AG10803 (cell line): ENCODE data around the gene SIK3.

Experiments
- DNase-seq: peaks from one replicate; pipeline ENCODE4 v3.0.0; 2010; ENCODE audit warnings: low read depth
- H3K4me3 ChIP-seq: 2 replicates; pipeline ENCODE4 v1.5.1; 2011; ENCODE audit warnings: mild to moderate bottlenecking, low read length, control low read depth
- TF ChIP-seq, protein P1 (sequence below): conservative IDR thresholded peaks from 2 replicates; pipeline ENCODE4 v1.5.1; 2011; ENCODE audit warnings: mild to moderate bottlenecking, low read length, control low read depth, inconsistent platforms

Gene SIK3

DNA sequence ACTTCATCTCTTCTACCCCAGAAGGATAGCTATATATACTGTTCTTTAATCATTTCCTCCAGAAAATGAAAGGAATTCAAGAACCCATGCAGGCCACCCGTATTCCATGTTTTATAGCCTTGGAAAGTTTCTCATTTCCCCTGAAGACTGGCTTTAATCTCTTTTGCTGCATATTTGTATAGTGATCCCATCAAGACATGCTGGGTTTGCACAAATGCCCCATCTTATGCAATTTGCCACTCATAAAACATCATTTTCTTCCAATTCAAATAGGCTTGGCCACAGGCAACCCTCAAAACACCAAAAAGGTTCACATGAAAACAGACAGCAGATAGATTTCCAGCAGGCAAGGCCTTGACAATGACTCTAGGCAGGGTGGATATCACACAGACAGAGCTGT lies 232.5 kb downstream of the SIK3 start:
- DNase-seq, result peak; percentile 92
- H3K4me3 ChIP-seq, result no peak overlapping the region
- TF ChIP-seq, protein P1, sequence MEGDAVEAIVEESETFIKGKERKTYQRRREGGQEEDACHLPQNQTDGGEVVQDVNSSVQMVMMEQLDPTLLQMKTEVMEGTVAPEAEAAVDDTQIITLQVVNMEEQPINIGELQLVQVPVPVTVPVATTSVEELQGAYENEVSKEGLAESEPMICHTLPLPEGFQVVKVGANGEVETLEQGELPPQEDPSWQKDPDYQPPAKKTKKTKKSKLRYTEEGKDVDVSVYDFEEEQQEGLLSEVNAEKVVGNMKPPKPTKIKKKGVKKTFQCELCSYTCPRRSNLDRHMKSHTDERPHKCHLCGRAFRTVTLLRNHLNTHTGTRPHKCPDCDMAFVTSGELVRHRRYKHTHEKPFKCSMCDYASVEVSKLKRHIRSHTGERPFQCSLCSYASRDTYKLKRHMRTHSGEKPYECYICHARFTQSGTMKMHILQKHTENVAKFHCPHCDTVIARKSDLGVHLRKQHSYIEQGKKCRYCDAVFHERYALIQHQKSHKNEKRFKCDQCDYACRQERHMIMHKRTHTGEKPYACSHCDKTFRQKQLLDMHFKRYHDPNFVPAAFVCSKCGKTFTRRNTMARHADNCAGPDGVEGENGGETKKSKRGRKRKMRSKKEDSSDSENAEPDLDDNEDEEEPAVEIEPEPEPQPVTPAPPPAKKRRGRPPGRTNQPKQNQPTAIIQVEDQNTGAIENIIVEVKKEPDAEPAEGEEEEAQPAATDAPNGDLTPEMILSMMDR, result no peak

DNA sequence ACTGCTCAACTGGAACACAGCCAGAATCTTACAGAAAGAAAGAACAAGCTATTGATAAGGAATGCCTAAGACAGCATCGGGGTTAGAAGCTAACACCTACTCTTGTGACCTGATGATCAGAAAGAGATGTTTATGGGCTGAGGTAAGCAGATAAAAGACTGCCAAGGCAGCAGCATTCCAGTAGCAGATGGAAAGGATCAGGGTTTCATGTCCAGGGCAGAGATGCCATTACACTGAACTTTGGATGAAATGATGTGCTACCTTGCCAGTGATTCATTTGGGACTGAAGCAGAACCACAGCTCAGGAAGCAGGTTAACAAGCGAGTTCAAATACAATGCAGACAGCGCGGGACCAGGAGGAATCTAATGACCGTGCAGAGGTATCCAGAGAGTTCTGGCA lies 233.7 kb downstream of the SIK3 start:
- H3K4me3 ChIP-seq, result no peak overlapping the region
- DNase-seq, result peak; percentile 75
- TF ChIP-seq, protein P1, result no peak

DNA sequence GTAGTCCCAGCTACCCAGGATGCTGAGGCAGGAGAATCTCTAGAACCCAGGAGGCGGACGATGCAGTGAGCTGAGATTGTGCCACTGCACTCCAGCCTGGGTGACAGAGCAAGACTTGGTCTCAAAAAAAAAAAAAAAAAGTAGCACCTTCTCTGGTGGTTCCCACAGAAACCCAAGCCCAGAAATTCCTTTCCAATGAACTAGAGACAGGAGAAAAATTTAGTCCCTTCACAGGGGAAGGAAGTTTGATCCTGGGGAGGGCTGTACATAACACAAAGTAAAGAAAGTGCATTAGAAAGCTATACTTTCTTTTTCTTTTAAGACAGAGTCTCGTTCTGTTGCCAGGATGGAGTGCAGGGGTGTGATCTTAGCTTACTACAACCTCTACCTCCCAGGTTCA lies 235.3 kb downstream of the SIK3 start:
- TF ChIP-seq, protein P1, result no peak
- DNase-seq, result peak; percentile 69
- no peak overlapping the region for H3K4me3 ChIP-seq

DNA sequence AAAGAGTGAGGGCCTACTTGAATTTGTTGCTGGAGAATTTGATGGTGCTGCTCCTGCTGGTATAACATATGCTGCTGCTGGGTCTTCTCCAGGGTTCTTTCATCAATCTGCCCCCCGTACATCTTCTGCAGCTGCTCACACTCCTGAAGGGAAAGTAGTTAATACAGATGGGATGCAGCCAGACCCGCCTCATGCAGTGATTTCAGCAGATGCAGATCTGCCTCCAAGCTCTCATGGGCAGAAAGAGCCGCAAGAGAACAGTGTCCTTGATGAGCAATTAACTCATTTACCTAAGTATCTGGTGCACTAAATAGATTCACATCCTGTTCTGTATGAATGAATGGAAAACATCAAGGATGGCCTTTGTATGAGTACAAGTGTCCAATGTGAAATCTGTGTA lies 236.0 kb downstream of the SIK3 start:
- TF ChIP-seq, protein P1, result no peak
- DNase-seq, result no peak

DNA sequence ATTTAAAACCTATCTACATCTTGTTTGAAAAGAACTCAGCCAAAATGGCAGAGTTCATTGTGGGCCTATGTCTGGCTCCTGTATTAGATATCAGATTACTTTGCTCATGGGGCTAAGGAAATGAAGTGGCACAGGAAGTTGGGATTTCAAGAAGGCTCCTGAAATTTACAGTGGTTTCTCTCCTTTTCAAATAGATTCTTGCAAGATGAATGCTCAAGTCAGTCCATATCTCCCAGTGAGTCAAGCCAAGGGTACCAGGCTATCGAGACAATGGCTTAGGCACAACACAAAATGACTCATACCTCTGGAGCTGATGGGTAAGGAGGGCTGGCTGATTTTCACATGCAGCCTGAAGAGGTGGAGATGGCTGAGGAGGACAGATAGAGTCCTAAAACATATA lies 236.7 kb downstream of the SIK3 start:
- DNase-seq, result peak; percentile 58
- no peak overlapping the region for H3K4me3 ChIP-seq
- TF ChIP-seq, protein P1, result no peak

More for the DNA sequence above, 236.0 kb downstream of the SIK3 start:
- no peak overlapping the region for H3K4me3 ChIP-seq

DNA sequence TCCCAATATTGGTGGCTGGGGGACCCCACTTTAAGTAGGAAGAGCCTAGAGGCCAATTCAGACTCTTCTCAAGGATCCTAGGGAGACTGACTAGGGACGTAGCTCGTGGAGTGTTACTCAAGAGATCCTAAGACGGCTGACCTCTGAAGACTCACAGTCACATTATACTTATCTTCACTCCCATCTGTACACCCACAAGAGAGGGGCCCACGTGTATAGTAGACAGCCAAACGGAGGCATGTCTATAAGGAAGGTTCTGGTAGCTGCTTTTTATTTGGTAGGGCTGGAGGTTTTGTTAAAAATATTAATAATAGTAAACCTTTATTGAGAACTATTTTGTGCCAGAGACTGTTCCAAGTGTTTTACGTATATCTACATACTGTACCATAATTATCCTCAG lies 237.9 kb downstream of the SIK3 start:
- H3K4me3 ChIP-seq, result no peak overlapping the region
- TF ChIP-seq, protein P1, result no peak
- no peak for DNase-seq

DNA sequence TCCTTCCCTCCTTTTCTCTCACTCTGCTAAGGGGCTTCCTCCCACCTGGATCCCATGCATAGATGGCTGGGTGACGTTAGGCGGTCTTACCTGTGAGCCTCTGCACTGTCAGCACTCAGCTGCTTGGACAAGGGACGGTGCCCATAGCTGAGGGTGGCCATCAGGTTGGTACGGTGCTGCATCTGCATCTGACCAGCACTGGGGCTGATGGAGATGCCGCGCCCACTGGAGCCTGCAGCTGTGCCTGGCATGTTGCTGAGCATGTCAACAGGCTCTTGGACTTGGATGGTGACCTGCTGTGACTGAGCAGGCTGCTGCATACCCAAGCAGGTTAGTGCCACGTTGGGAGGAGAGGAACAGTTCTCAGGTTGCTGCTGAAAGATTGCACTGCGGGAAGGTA lies 239.1 kb downstream of the SIK3 start:
- no peak overlapping the region for H3K4me3 ChIP-seq
- DNase-seq, result no peak
- TF ChIP-seq, protein P1, result no peak
